HG03571 (cell line): ENCODE data around the gene PER3.

Experiments
- ATAC-seq: cut with Tn5 transposase; IDR thresholded peaks from one replicate; pipeline ENCODE4 v1.9.1; 2021; ENCODE audit not compliant: unreplicated experiment

PER3 gene

DNA sequence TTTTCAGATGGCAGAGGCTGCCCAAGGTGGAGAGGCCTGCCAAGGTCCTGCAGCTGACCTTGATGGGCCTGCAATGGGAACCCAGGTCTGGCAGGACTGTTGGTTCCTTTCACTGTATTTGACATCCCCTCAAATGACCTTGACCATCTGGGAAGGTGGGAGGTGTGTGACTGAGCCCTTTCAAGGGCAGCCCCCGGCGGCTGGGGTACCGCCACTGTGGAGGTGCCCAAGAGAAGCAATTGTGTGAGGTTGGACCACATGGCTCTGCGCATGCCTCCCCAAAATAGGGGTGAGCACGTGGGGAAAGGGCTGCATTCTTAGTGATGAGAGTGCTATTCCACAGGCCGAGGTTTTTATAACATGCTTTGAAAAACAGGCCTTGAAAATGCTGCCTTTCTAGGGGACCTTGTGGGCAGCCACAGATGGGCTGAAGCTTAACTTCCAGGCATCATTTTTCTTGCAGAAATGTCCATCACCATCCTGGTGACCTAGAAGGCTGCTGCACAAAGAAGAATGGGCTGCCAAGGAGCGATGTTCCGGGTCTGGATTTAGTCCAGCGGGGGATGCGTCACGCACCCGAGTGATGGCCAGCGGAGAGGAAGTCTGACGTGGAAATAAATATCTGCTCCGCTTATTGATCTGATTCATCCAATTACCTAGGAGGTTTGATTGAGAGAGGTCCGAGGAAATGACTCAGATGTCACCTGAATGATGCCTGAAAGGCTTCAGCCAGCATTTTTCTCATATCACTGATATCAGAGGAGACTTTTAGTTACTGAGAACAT, 85.2 kb downstream of the PER3 start:
- ATAC-seq, result no peak

DNA sequence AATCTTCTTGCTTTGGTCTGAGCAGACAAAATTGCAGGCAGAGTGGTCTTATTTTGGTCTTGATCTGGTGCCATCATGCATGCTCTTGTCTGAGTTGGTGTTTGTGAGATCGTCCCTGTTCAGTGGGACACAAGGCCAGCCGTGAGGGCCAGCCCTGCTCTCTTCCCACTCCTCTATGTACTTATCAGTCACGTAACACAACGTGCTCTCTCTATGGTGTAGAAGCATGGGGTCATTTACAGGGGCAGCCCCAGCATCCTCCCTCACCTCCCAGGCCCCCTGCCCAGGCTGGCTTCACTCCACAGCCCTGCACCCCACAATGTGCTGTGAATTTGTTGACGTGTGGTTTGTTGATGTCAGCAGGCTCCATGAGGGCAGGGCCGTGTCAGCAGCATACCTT, 87.0 kb downstream of the PER3 start:
- ATAC-seq, result no peak

DNA sequence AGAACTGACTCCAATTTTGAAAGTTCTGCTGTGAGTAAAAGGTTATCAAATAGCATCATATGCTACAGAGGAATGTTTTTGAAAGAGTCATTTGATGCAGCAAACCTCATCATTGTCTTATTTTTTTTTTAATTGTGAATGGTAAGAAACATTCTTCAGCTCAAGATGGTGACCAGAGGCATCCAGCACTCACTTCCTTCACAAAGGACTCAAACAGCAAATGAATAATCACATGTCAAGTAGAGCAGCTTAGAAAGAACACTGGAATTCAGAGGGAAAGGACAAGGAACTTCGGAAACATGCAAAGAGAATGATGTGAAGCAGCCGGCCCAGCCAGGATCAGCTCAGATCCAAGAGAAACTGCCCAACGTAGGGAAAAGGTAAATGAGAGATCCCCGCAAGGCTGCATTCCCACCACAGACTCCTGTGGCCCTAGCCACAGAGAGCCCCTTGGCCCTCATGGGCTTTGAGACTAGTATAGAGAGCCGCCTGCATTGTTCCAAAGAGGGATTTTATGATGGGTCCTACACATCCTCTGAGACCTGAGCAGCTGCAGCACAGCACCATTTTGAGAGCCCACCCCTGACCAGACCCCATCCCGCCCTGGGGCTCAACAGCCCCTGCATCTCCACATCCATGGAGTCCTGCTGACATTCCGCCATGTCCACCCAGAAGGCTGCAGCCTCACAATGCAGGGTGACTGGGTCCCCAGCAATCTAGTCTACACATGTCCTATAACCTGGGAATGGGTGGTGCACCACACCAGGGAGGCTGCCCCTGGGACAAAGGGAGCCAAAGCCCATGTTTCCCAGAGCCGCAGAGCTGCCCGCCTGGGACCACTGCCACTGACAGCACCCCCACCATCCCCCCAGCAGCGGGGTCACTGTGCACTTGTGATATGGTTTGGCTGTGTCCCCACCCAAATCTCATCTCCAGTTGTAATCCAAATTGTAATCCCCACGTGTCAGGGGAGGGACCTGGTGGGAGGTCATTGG, 90.0 kb downstream of the PER3 start:
- ATAC-seq, result no peak

DNA sequence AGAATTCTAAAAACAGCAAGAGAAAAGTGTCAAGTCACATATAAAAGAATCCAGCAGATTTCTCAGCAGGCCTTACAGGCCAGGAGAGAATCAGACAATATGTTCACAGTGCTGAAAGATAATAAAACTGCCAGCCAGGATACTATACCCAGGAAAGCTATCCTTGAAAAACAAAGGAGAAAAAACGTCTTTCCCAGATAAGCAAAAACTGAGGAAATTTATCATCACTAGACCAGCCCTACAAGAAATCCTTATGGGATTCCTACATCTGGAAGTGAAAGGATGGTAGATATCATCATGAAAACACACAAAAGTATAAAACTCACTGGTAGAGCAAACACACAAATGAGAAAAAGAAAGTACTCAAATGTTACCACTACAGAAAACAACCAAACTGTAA, 93.9 kb downstream of the PER3 start:
- ATAC-seq, result no peak

DNA sequence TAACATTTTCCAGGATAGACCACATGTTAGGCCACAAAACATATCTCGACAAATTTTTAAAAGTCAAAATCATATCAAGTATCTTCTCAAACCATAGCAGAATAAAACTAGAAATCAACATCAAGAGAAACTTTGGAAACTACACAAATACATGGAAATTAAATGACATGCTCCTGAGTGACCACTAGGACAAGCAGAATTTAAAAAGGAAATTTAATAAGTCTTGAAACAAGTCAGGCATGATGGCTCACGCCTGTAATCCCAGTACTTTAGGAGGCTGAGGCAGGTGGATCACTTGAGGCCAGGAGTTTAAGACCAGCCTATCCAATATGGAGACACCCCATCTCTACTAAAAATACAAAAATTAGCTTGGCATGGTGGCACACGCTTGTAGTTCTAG, 95.1 kb downstream of the PER3 start:
- no peak for ATAC-seq

DNA sequence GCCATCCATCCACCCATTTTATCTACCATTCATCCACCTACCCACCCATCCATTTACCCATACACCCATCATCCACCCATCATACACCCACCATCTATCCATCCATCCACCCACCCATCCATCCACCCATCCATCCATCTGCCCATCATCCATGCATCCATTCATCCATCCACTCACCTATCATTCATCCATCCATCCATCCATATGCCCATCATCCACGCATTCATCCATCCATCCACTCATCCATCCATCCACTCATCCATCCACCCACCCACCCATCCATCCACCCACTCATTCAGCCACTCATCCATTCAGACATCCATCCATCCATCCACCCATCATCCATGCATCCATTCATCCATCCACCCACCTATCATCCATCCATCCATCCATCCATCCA, 100.7 kb downstream of the PER3 start:
- ATAC-seq, result no peak

DNA sequence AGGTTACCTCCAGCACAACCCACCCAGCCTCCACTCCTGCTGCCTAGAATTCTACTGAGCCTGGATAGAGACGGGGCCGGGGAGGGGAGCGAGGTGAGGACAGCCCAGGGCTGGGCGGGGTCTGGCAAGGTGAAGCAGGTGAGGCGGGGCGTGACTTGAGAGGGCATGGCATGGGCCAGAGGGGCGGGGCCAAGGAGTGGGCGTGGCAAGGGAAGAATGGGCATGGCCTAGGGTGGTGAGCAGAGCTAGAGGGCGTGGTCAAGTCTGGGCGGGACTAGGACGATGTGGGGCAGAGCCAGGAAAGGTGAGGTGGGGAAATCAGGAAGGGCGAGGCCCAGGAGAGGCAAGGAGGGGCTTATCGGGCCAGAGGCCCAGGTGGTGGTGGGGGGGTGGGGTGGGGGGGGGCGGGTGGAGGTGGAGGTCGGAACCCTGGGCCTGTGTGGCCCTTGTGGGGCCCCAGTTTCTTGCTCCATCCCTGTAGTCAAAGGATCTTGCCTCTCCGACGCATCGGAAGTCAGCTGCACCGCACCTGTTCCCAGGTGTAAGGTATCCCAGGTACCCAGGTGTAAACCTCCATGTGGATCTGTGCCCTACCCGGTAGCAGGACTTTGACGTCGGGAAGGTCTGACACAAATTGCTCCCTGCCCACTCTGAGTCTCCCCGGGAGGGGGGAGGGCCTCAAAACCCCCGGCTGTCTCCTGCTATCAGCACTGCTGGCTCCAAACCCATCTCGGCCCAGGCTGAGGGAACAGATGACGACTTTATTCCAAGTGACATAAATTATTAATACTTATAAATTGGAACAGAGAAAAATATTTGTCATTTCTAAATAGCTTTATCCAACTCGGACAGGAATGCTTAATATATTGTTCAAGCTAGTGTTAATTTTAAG, 101.7 kb downstream of the PER3 start:
- no peak for ATAC-seq

DNA sequence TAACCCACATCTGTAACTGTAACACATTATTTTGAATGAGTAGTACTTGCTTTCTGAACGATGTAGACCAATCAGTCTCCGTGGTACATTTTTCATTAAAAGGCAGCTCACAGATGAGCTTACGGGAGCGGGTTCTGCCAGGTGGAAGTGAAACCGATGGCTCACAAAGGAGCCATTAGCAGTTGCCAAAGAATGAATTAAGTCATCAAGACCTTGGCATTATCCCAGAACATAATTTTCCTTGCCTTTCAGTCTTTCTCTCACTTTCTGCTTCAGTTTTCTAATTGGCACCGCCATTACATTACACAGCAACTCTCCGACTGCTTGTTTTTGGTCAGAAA, 102.3 kb downstream of the PER3 start:
- no peak for ATAC-seq

DNA sequence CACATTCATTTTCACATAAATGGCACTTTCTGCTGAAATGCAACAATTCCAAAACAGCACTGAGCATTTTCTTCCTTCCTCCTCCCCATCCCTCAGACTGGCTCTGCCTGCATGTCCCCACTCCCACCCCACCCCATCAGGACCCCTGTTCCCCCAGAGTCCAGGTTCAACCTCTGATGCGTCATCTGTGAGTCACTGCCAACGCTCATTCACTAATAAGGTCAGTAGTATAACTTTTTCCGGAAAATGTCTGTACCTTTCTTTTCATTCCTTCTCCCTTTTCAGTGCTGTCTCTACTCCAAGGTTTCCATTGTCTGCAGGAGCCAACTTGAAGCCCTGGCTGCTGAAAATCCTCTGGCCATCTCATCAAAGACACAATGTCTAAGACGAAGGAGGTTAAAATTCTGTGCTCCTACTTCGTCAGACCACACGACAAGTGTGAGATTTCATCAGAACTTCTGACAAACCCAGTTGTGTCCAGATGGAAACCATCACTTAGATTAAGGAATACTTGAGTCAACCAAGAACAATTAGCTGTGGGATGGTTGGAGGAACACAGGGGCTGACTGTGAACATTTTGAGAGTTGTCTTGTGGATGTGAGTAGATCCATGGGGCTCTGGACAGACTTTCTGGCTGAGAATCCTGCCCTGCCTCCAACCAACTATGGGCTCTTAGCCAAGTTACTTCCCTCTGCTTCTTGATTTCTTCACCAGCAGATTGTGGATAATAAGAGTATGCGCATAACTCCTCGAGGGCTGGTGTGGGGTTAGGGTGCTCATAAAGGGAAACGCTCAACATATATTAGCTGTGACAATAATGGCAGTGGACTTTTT, 104.4 kb downstream of the PER3 start:
- ATAC-seq, result no peak

DNA sequence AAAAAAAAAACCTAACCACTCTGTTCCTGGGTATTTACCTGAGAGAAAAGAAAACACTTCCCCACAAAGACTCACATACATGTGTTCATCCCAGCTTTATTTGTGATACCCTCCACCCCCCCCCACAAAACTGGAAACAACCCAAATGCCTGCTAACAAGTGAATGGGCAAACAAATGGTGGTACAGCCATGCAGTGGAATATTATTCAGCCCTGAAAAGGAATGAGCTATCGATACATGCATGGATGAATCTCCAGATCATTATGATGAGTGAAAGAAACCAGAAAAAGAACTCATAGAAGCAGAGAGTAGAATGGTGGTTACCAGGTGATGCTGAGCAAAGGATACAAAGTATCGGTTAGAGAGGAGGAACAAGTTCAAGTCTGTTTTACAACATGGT, 106.8 kb downstream of the PER3 start:
- ATAC-seq, result no peak

DNA sequence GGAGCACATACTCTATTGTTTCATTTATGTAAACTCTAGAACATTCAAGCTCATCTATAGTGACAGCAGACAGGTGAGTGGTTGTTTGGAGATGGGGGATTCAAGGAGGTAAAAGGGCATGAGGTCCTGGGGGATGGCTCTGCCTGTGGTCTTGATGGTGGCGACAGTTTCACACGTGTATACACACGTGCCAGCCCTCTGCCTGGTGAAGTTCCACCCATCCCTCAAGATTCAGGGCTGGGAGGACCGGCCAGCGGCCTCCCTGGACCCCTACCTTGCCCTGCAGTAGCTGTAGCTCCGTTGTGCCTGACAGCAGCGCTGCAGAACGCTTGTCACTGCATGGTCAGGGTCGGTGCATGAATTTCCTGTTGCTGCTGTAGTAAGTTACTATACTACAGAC, 107.7 kb downstream of the PER3 start:
- ATAC-seq, result no peak

DNA sequence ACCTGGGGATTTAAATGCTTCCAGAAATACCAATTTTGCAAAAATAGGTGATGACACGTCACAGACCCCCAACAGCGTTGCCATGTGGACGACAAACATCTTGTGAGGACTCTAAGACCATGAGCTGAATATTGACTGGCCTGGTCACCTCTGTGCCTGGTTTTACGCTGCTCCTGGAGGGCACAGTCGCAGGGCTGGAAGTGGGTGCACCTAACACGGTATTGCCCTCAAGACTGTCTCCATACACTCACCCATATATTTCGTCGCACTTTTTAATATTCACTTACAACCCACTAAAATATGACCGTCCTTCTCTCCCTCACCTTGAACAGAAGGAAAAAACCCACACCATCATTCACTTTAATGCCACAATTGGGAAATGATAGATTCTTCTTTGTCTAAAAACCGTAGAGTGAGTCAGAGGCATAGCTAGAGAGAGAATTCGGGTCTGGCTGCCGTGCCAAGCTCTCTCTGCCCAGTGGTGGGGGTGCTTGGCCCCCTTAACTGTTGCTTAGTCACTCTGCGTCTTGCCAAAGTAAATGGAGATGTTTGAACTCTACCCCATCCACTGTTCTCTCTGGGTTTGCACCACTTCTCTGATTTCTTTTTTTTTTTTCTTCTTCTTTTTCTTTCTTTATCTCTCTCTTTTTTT, 109.6 kb downstream of the PER3 start:
- no peak for ATAC-seq
